IMR-90 (cell line): Measurements from ENCODE around the gene GOLT1A. TPM values are rescaled to one million over a fixed set of nuclear protein-coding genes. Genes with fewer than 3 reads are reported as not detected.

Experiments
- ATAC-seq: fragments of 200-7000 bp; cut with Tn5 transposase; 2 replicates; pipeline ENCODE4 v1.9.1; 2020; ENCODE audit warnings: low read depth, mild to moderate bottlenecking, moderate library complexity
- BruUV-seq: library from RNA; stranded (reverse); fragments of 400-500 nt; replicated peaks from 2 replicates; lab custom pipeline; 2021; lab: Mats Ljungman, UMichigan
- CTCF ChIA-PET: fragments of 300-600 bp; formaldehyde crosslinking; extraction: SDS; loops from one replicate; lab custom pipeline; 2021; ENCODE audit warnings: antibody characterized with exemption; lab: Yijun Ruan, JAX
- POLR2A ChIA-PET: fragments of 300-600 bp; sonication (Branson Sonifier 250); formaldehyde crosslinking; loops from one replicate; lab custom pipeline; 2022; ENCODE audit warnings: antibody characterized with exemption; ENCODE audit not compliant: unreplicated experiment; lab: Charles Lee
- DNase-seq: peaks from one replicate; pipeline ENCODE4 v3.0.0; 2013
- H2AFZ ChIP-seq: replicated peaks from 2 replicates; pipeline ENCODE3; 2013; ENCODE audit warnings: low read length, mild to moderate bottlenecking; ENCODE audit not compliant: poor library complexity
- H2AK5ac ChIP-seq: 2 replicates; pipeline ENCODE4 v1.6.1; 2013; ENCODE audit warnings: low read depth, low read length, inconsistent platforms
- H2AK9ac ChIP-seq: replicated peaks from 2 replicates; pipeline ENCODE3; 2013; ENCODE audit warnings: mild to moderate bottlenecking, low read depth, low read length, moderate library complexity; ENCODE audit not compliant: poor library complexity
- H2BK120ac ChIP-seq: 2 replicates; pipeline ENCODE4 v1.6.1; 2013; ENCODE audit warnings: low read depth, low read length, inconsistent platforms
- H2BK15ac ChIP-seq: 3 replicates; pipeline ENCODE4 v1.6.1; 2013; ENCODE audit warnings: low read depth, low read length, inconsistent platforms
- H2BK20ac ChIP-seq: 2 replicates; pipeline ENCODE4 v1.6.1; 2013; ENCODE audit warnings: low read depth, mild to moderate bottlenecking, inconsistent platforms, low read length, moderate library complexity
- H2BK5ac ChIP-seq: 2 replicates; pipeline ENCODE4 v1.6.1; 2013; ENCODE audit warnings: mild to moderate bottlenecking, low read depth, low read length, inconsistent platforms; ENCODE audit not compliant: poor library complexity, severe bottlenecking
- H3K14ac ChIP-seq: replicated peaks from 2 replicates; pipeline ENCODE4 v1.6.1; 2013; ENCODE audit warnings: low read depth, low read length, inconsistent platforms
- H3K18ac ChIP-seq: 2 replicates; pipeline ENCODE4 v1.6.1; 2013; ENCODE audit warnings: low read depth, low read length, control low read depth
- H3K23ac ChIP-seq: 2 replicates; pipeline ENCODE4 v1.6.1; 2013; ENCODE audit warnings: low read depth, low read length, inconsistent platforms
- H3K27ac ChIP-seq: 2 replicates; pipeline ENCODE4 v1.5.1; 2013; ENCODE audit warnings: mild to moderate bottlenecking, control low read depth, low read length; ENCODE audit not compliant: insufficient read depth
- H3K27me3 ChIP-seq: 2 replicates; pipeline ENCODE4 v1.6.1; 2013; ENCODE audit warnings: low read length; ENCODE audit not compliant: control insufficient read depth, insufficient read depth
- H3K36me3 ChIP-seq: 2 replicates; pipeline ENCODE4 v1.6.1; 2013; ENCODE audit warnings: low read length, mixed read lengths; ENCODE audit not compliant: control insufficient read depth, insufficient read depth
- H3K4ac ChIP-seq: 2 replicates; pipeline ENCODE4 v1.6.1; 2013; ENCODE audit warnings: low read depth, low read length, inconsistent platforms
- H3K4me1 ChIP-seq: 2 replicates; pipeline ENCODE4 v1.6.1; 2013; ENCODE audit warnings: low read length, mixed read lengths; ENCODE audit not compliant: control insufficient read depth, insufficient read depth
- H3K4me2 ChIP-seq: 2 replicates; pipeline ENCODE4 v1.6.1; 2013; ENCODE audit warnings: low read depth, mild to moderate bottlenecking, control low read depth, low read length, moderate library complexity
- H3K4me3 ChIP-seq: 2 replicates; pipeline ENCODE4 v1.5.1; 2013; ENCODE audit warnings: low read depth, mild to moderate bottlenecking, control low read depth, low read length, moderate library complexity; ENCODE audit not compliant: insufficient read depth
- H3K56ac ChIP-seq: 2 replicates; pipeline ENCODE4 v1.6.1; 2013; ENCODE audit warnings: low read length, inconsistent platforms; ENCODE audit not compliant: insufficient read depth; ENCODE audit errors: extremely low read depth
- H3K79me1 ChIP-seq, 2 experiments: 2 replicates each; pipeline ENCODE4 v1.6.1; 2013; ENCODE audit warnings: low read length in 2 of 2, inconsistent platforms in 1 of 2, low read depth in 1 of 2
- H3K9ac ChIP-seq: 2 replicates; pipeline ENCODE4 v1.6.1; 2013; ENCODE audit warnings: low read depth, low read length, control low read depth
- H3K9me1 ChIP-seq: 2 replicates; pipeline ENCODE4 v1.6.1; 2013; ENCODE audit warnings: low read length, inconsistent platforms; ENCODE audit not compliant: insufficient read depth
- H3K9me3 ChIP-seq: 2 replicates; pipeline ENCODE4 v1.6.1; 2013; ENCODE audit warnings: low read length; ENCODE audit not compliant: control insufficient read depth, insufficient read depth
- H4K20me1 ChIP-seq: 2 replicates; pipeline ENCODE4 v1.6.1; 2013; ENCODE audit warnings: low read length, inconsistent platforms; ENCODE audit not compliant: insufficient read depth
- H4K5ac ChIP-seq: 2 replicates; pipeline ENCODE4 v1.6.1; 2013; ENCODE audit warnings: mild to moderate bottlenecking, low read depth, low read length, control low read depth
- H4K8ac ChIP-seq, 2 experiments: 2 replicates each; pipeline ENCODE4 v1.6.1; 2013; ENCODE audit warnings: low read depth in 2 of 2, low read length in 2 of 2, control low read depth in 1 of 2, inconsistent platforms in 1 of 2
- H4K91ac ChIP-seq: 2 replicates; pipeline ENCODE4 v1.6.1; 2013; ENCODE audit warnings: low read depth, low read length, inconsistent platforms; ENCODE audit not compliant: insufficient read depth
- BHLHE40 ChIP-seq: fragments of 150-350 bp; IDR thresholded peaks from 2 replicates; pipeline ENCODE4 v1.6.1; 2016; ENCODE audit warnings: mild to moderate bottlenecking, low read depth, low read length
- CEBPB ChIP-seq: IDR thresholded peaks from 2 replicates; pipeline ENCODE4 v1.6.1; 2012; ENCODE audit warnings: low read depth, low read length, improper control_type of control experiment
- CTCF ChIP-seq: conservative IDR thresholded peaks from 2 replicates; pipeline ENCODE4 v1.5.1; 2012; ENCODE audit warnings: mild to moderate bottlenecking, low read depth, low read length, improper control_type of control experiment
- ELK1 ChIP-seq: fragments of 150-350 bp; IDR thresholded peaks from 2 replicates; pipeline ENCODE4 v1.6.1; 2016; ENCODE audit warnings: low read depth, mild to moderate bottlenecking, low read length, moderate library complexity, borderline replicate concordance
- FOS ChIP-seq: fragments of 150-350 bp; IDR thresholded peaks from 2 replicates; pipeline ENCODE4 v1.6.1; 2016; ENCODE audit warnings: low read depth, low read length
- MXI1 ChIP-seq: IDR thresholded peaks from 2 replicates; pipeline ENCODE4 v1.6.1; 2012; ENCODE audit warnings: low read depth, mild to moderate bottlenecking, low read length, moderate library complexity, borderline replicate concordance
- NFE2L2 ChIP-seq: fragments of 150-350 bp; IDR thresholded peaks from 2 replicates; pipeline ENCODE4 v1.6.1; 2016; ENCODE audit warnings: low read depth, mild to moderate bottlenecking, low read length
- POLR2A ChIP-seq: IDR thresholded peaks from 2 replicates; pipeline ENCODE4 v1.6.1; 2012; ENCODE audit warnings: mild to moderate bottlenecking, low read depth, low read length
- RAD21 ChIP-seq: IDR thresholded peaks from 2 replicates; pipeline ENCODE4 v1.6.1; 2012; ENCODE audit warnings: low read length, improper control_type of control experiment
- RCOR1 ChIP-seq: IDR thresholded peaks from 2 replicates; pipeline ENCODE4 v1.6.1; 2012; ENCODE audit warnings: mild to moderate bottlenecking, low read length, improper control_type of control experiment; ENCODE audit not compliant: insufficient replicate concordance
- RFX5 ChIP-seq: IDR thresholded peaks from 2 replicates; pipeline ENCODE4 v1.8.0; 2012; ENCODE audit warnings: low read depth, mild to moderate bottlenecking, low read length, moderate library complexity
- SMC3 ChIP-seq: fragments of 150-350 bp; IDR thresholded peaks from 2 replicates; pipeline ENCODE4 v1.6.1; 2016; ENCODE audit warnings: low read depth, mild to moderate bottlenecking, antibody characterized with exemption, low read length, moderate library complexity
- WGBS, 2 experiments: methylation state at CpG; one replicate each; pipeline versions ENCODE4 v1.1.5 to v1.1.7; 2013; ENCODE audit warnings: missing lambda C conversion rate in 2 of 2; ENCODE audit not compliant: insufficient read length in 1 of 2; ENCODE audit errors: extremely low coverage in 2 of 2; 5-methylcytosine and 5-hydroxymethylcytosine counted together
- dilution Hi-C: fragments of 300-500 bp; cut with HindIII; formaldehyde crosslinking; loops from one replicate; pipeline ENCODE4 v1.14.3; 2018; ENCODE audit warnings: low sequenced_read_pairs; ENCODE audit not compliant: unreplicated experiment
- in situ Hi-C: fragments of 300-500 bp; cut with MboI; formaldehyde crosslinking; loops from 3 replicates; pipeline ENCODE4 v1.14.3; 2019; ENCODE audit warnings: low sequenced_read_pairs, inconsistent platforms, mixed read lengths
- intact Hi-C: fragments of 100-400 bp; cut with micrococcal nuclease; formaldehyde crosslinking; loops from 2 replicates; pipeline ENCODE4 v1.10.0; 2022
- polyA plus RNA-seq, 3 experiments: library from polyadenylated mRNA; depleted of rRNA; stranded (reverse); fragments of >200 nt; gene quantifications; 2 replicates each; pipeline ENCODE4 v1.2.3, GENCODE V29; 2012; ENCODE audit warnings: low replicate concordance in 1 of 3
- total RNA-seq: library from RNA; depleted of rRNA; stranded (reverse); fragments of >200 nt; gene quantifications from 2 replicates; pipeline ENCODE4 v1.2.3, GENCODE V29; 2012
- TF ChIP-seq, protein P1 (sequence below): fragments of 150-350 bp; IDR thresholded peaks from 2 replicates; pipeline ENCODE4 v1.6.1; 2017; ENCODE audit warnings: mild to moderate bottlenecking, antibody characterized with exemption, low read length, low read depth

Gene GOLT1A
- total and polyA plus RNA-seq, 2 of the 4 experiments (the other 2 are of a cell fraction): 0.32 TPM; not detected in 1

DNA sequence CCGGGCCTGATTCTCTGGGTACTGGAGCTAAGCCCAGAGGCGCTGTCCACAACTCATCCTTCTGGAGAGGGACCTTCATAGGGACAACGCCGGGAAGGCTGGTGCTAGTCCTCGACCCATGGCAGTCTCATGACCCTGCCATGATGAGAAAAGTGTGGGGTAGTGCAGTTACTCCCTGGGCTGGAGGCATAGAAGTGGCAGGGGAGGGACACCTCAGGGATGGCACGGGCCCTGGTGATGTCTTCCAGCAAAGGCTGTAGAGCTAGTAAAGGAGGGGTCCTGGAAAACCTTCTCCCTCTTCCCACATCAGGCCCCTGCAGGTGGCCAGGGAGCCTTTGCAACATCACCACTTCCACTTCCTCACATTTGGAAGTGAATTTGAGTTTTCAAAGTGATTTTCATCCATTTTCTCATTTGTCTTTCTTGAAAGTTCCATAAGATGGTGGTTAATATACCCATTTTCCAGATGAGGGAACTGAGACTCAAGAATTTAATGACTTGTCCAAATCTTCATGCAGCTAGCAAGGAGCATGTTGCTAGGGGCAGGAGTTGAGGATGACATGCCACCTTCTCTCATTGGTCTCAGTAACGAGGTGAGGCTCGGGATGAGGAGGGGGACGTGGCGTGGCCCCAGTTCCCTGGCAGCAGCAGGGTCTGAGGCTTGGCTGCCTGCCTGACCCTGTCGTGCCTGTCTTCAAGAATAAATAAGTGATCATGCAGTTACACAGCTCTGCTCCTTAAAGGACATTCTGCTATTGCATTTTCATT lies 3.3 kb upstream of the GOLT1A start:
- intact Hi-C loops: no loop called here
- peaks cover 12% of the 10 kb centered on the region; the same call in 1 of the 2 replicates for H3K36me3 ChIP-seq

More for the DNA sequence above, 3.3 kb upstream of the GOLT1A start:
- Histone ChIP-seq H3K4ac (no peak overlapping the region), H2BK20ac (no peak overlapping the region), H3K4me3 (no peak overlapping the region), H3K9ac (no peak overlapping the region), H3K79me1 (no peaks in the 10 kb centered on the region), H3K27ac (no peak overlapping the region), H2BK15ac (no peak overlapping the region), H3K9me1 (no peaks in the 10 kb centered on the region; the same call in 1 of the 2 replicates), H3K14ac (no peak overlapping the region), H2BK120ac (no peak overlapping the region), H3K4me2 (no peak overlapping the region), H3K9me3 (no peaks in the 10 kb centered on the region), H4K91ac (no peak overlapping the region), H4K5ac (no peak overlapping the region), H2AFZ (no peak overlapping the region), H2BK5ac (no peak overlapping the region), H4K8ac (no peak overlapping the region), H4K20me1 (no peaks in the 10 kb centered on the region), H3K27me3 (no peaks in the 10 kb centered on the region), H3K23ac (no peak overlapping the region), H2AK9ac (no peak overlapping the region), H3K4me1 (peaks cover 3% of the 10 kb centered on the region; the same call in 1 of the 2 replicates), H2AK5ac (no peak overlapping the region), H3K56ac (no peak overlapping the region), H3K18ac (no peak overlapping the region)
- no TSS peak for BruUV-seq
- ChIA-PET CTCF (interaction anchor here (1.2 to 2.3 kb wide), 2 partner anchors 10 to 143 kb away, joined by 6 to 8 read pairs; partner anchors contain the start of gene PLEKHA6), POLR2A (no interaction called here)
- no peak for ATAC-seq
- DNase-seq: no peak
- in situ Hi-C loops: no loop called here
- TF ChIP-seq CEBPB (no peak), RFX5 (no peak), FOS (no peak), SMC3 (no peak), NFE2L2 (no peak), RCOR1 (no peak), CTCF (no peak), ELK1 (no peak), BHLHE40 (no peak), POLR2A (no peak), RAD21 (no peak), MXI1 (no peak)
- TF ChIP-seq, protein P1, sequence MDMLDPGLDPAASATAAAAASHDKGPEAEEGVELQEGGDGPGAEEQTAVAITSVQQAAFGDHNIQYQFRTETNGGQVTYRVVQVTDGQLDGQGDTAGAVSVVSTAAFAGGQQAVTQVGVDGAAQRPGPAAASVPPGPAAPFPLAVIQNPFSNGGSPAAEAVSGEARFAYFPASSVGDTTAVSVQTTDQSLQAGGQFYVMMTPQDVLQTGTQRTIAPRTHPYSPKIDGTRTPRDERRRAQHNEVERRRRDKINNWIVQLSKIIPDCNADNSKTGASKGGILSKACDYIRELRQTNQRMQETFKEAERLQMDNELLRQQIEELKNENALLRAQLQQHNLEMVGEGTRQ: no peak
- dilution Hi-C loops: no loop called here
- WGBS, 2 experiments: 91% methylated on average over 6 of the region's 11 CpGs; no CpG with 5 or more reads in 1 of the 2 experiments
